A673 (cell line): Measurements from ENCODE around the gene ARID3B. TPM values are rescaled to one million over a fixed set of nuclear protein-coding genes. Genes with fewer than 3 reads are reported as not detected.
"Not testable (repeated sequence)": the region's sequence is repeated elsewhere in the genome, so short reads cannot be mapped to it uniquely, and the experiment has no call there.

Source experiments
- BruUV-seq: library from RNA; stranded (reverse); fragments of 400-500 nt; replicated peaks from 2 replicates; lab custom pipeline; 2021; lab: Mats Ljungman, UMichigan
- CTCF ChIA-PET: fragments of 300-600 bp; sonication (Branson Sonifier 250); formaldehyde crosslinking; loops from one replicate; lab custom pipeline; 2022; ENCODE audit warnings: antibody characterized with exemption; lab: Charles Lee
- POLR2A ChIA-PET: fragments of 300-600 bp; sonication (Branson Sonifier 250); formaldehyde crosslinking; loops from one replicate; lab custom pipeline; 2022; ENCODE audit warnings: antibody characterized with exemption; ENCODE audit not compliant: low non-redundant PET; lab: Charles Lee
- DNase-seq: peaks from one replicate; pipeline ENCODE4 v3.0.0-alpha.2; 2015; ENCODE audit warnings: low spot score
- H3K27ac ChIP-seq: fragments of 200-600 bp; sonication (generic); 2 replicates; pipeline ENCODE4 v1.5.1; 2016; ENCODE audit warnings: mixed run types, low read depth, mild to moderate bottlenecking, mixed read lengths, antibody characterized with exemption, low read length; ENCODE audit not compliant: poor library complexity, severe bottlenecking
- H3K27me3 ChIP-seq: fragments of 200-600 bp; sonication (generic); replicated peaks from 2 replicates; pipeline ENCODE4 v1.6.1; 2017; ENCODE audit warnings: mixed run types, low read depth, mild to moderate bottlenecking, mixed read lengths, antibody characterized with exemption, low read length; ENCODE audit not compliant: insufficient read depth, poor library complexity
- H3K36me3 ChIP-seq: fragments of 200-600 bp; sonication (generic); 2 replicates; pipeline ENCODE4 v1.6.1; 2016; ENCODE audit warnings: mixed run types, mild to moderate bottlenecking, mixed read lengths, antibody characterized with exemption, low read length; ENCODE audit not compliant: insufficient read depth, poor library complexity, severe bottlenecking
- H3K4me1 ChIP-seq: fragments of 200-600 bp; sonication (generic); 2 replicates; pipeline ENCODE4 v1.6.1; 2017; ENCODE audit warnings: mixed run types, mild to moderate bottlenecking, mixed read lengths, antibody characterized with exemption, low read length; ENCODE audit not compliant: insufficient read depth, poor library complexity, severe bottlenecking
- H3K4me3 ChIP-seq: fragments of 200-600 bp; sonication (generic); 2 replicates; pipeline ENCODE4 v1.5.1; 2016; ENCODE audit warnings: low read depth, mixed run types, mild to moderate bottlenecking, mixed read lengths, low read length; ENCODE audit not compliant: poor library complexity, severe bottlenecking
- H3K9me3 ChIP-seq: fragments of 200-600 bp; sonication (generic); 2 replicates; pipeline ENCODE4 v1.6.1; 2016; ENCODE audit warnings: mixed run types, low read depth, mild to moderate bottlenecking, mixed read lengths, antibody characterized with exemption, low read length; ENCODE audit not compliant: poor library complexity, severe bottlenecking
- CTCF ChIP-seq: fragments of 300-800, 200-600 bp; sonication (generic); conservative IDR thresholded peaks from 2 replicates; pipeline ENCODE4 v1.5.1; 2017; ENCODE audit warnings: low read depth, mild to moderate bottlenecking, antibody characterized with exemption, low read length, moderate library complexity, mixed read lengths
- EZH2 ChIP-seq: fragments of 200-600 bp; sonication (generic); IDR thresholded peaks from 2 replicates; pipeline ENCODE4 v1.6.1; 2017; ENCODE audit warnings: borderline replicate concordance, low read depth, mild to moderate bottlenecking, mixed read lengths, antibody characterized with exemption, low read length; ENCODE audit not compliant: poor library complexity, severe bottlenecking
- intact Hi-C: fragments of 100-400 bp; cut with micrococcal nuclease; formaldehyde crosslinking; loops from one replicate; pipeline ENCODE4 v1.10.0; 2022; ENCODE audit not compliant: unreplicated experiment
- total RNA-seq: library from RNA; stranded (reverse); gene quantifications from 2 replicates; pipeline ENCODE4 v1.2.3, GENCODE V29; 2021

Gene ARID3B
- total RNA-seq, 1 experiment from 2014 or later, result 18.3 TPM

- no TSS peak for BruUV-seq
- H3K4me1 ChIP-seq, result no peaks in the 10 kb centered on the region
- H3K36me3 ChIP-seq, result no peaks in the 10 kb centered on the region
- TF ChIP-seq EZH2 (no peak), CTCF (no peak)
- no peak overlapping the region for H3K27ac ChIP-seq
- DNase-seq, result no peak
- H3K4me3 ChIP-seq, result no peak overlapping the region
- H3K27me3 ChIP-seq, result no peaks in the 10 kb centered on the region
- POLR2A ChIA-PET, result no interaction called here
- intact Hi-C loops, result no loop called here
- CTCF ChIA-PET, result no interaction called here
- H3K9me3 ChIP-seq, result no peaks in the 10 kb centered on the region
Measured at GRCh38 chr15:74535388-74536084, 5.5 kb upstream of the ARID3B start.

DNA sequence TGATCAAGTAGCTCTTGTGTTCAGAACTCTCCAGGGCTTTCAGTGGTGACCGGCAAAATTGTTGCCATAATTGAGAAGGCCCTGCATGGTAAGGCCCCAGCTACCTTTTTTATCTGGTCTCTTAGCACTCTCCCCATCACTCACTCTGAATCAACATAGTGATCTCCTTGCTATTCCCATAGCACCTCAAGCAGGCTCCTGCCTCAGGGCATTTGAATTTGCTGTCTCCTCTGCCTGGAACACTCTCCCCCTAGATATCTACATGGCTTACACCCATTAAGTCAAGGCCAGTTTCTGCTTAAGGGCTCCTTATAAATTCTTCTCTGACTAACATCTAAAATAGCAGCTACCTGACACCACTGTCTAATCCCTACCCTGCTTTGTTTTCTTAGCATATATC lies 3.3 kb upstream of the ARID3B start:
- Histone ChIP-seq H3K4me1 (peaks cover 5% of the 10 kb centered on the region), H3K36me3 (no peaks in the 10 kb centered on the region), H3K27me3 (no peaks in the 10 kb centered on the region), H3K9me3 (no peaks in the 10 kb centered on the region), H3K4me3 (no peak overlapping the region), H3K27ac (no peak overlapping the region)
- no peak for TF ChIP-seq EZH2
- no peak for TF ChIP-seq CTCF
- CTCF ChIA-PET, result no interaction called here
- POLR2A ChIA-PET, result no interaction called here
- no peak for DNase-seq
- intact Hi-C loops, result no loop called here
- BruUV-seq, result no TSS peak

- H3K4me3 ChIP-seq, result peak overlapping the region; percentile 99
- CTCF ChIA-PET, POLR2A ChIA-PET, BruUV-seq, H3K27ac ChIP-seq, intact Hi-C loops, DNase-seq, H3K27me3 ChIP-seq, H3K9me3 ChIP-seq, H3K36me3 ChIP-seq: not testable (repeated sequence)
- peaks cover 11% of the 10 kb centered on the region for H3K4me1 ChIP-seq
Measured at GRCh38 chr15:74539521-74539920, 1.5 kb upstream of the ARID3B start.
